Stomach (tissue), 9 donors: ENCODE measurements around the gene TTLL1. TPM values are rescaled to one million over a fixed set of nuclear protein-coding genes. Genes with fewer than 3 reads are reported as not detected.

Source experiments
- DNase-seq, 2 donors: peaks; one replicate each; pipeline versions ENCODE4 v3.0.0 to v3.0.0-alpha.2; 2013 to 2019
- H3K27ac ChIP-seq, 5 donors: fragments of 200-600 bp in 4 of 5; sonication (generic) in 4 of 5; one replicate each; pipeline ENCODE4 v1.5.1; 2013 to 2019; ENCODE audit warnings: mild to moderate bottlenecking in 1 of 5, moderate library complexity in 1 of 5
- H3K27me3 ChIP-seq, 3 donors: fragments of 200-600 bp; sonication (generic); one replicate each; pipeline ENCODE4 v1.5.1; 2017 to 2019; ENCODE audit warnings: mixed run types in 1 of 3
- H3K36me3 ChIP-seq, 4 donors: fragments of 200-600 bp; sonication (generic); 1 replicate in 3 of 4; 2 replicates in 1 of 4; pipeline ENCODE4 v1.5.1; 2016 to 2019
- H3K4me1 ChIP-seq, 4 donors: fragments of 200-600 bp; sonication (generic); one replicate each; pipeline ENCODE4 v1.5.1; 2016 to 2019
- H3K4me3 ChIP-seq, 4 donors: fragments of 200-600 bp; sonication (generic) in 3 of 4; one replicate each; pipeline ENCODE4 v1.5.1; 2016 to 2019; ENCODE audit warnings: mild to moderate bottlenecking in 1 of 4
- H3K9me3 ChIP-seq, 4 donors: fragments of 200-600 bp; sonication (generic); one replicate each; pipeline ENCODE4 v1.5.1; 2016 to 2019
- EP300 ChIP-seq: sonication (generic); formaldehyde crosslinking; IDR thresholded peaks from one replicate; pipeline ENCODE4 v1.6.1; 2017; ENCODE audit warnings: antibody characterized with exemption
- POLR2A ChIP-seq, 4 donors: fragments of 450-650 bp; IDR thresholded peaks; one replicate each; pipeline ENCODE4 v1.6.1; 2016; ENCODE audit warnings: antibody characterized with exemption in 4 of 4, control low read depth in 2 of 4, mild to moderate bottlenecking in 1 of 4, moderate library complexity in 1 of 4
- POLR2AphosphoS5 ChIP-seq, 3 donors: sonication (generic); formaldehyde crosslinking; IDR thresholded peaks; one replicate each; pipeline ENCODE4 v1.6.1; 2016; ENCODE audit warnings: antibody characterized with exemption in 3 of 3
- WGBS, 5 donors: extraction: QIAGEN DNeasy Blood & Tissue Kit in 3 of 5; methylation state at CpG; one replicate each; pipeline versions ENCODE4 v1.1.5 to v1.1.7; 2013 to 2018; 5-methylcytosine and 5-hydroxymethylcytosine counted together
- intact Hi-C: fragments of 100-400 bp; cut with DNase I; formaldehyde crosslinking; loops from one replicate; pipeline ENCODE4 v1.15.1; 2023; ENCODE audit warnings: low total_unique reads
- polyA plus RNA-seq, 3 donors: library from polyadenylated mRNA; stranded (reverse); fragments of 200-250 nt; gene quantifications; one replicate each; pipeline ENCODE4 v1.2.3, GENCODE V29; 2013
- total RNA-seq, 5 donors: library from RNA; depleted of rRNA; stranded (reverse); fragments of >200 nt; gene quantifications; one replicate each; pipeline versions ENCODE4 v1.1.0 to v1.2.3, GENCODE V29; 2014 to 2016
- TF ChIP-seq, protein P1 (sequence below), 7 experiments: fragments of 450-650 bp in 4 of 7; fragments of 200-600 bp in 3 of 7; sonication (generic) in 3 of 7; IDR thresholded peaks; one replicate each; pipeline ENCODE4 v1.5.1; 2016 to 2019; ENCODE audit warnings: antibody characterized with exemption in 7 of 7, control low read depth in 2 of 7, mild to moderate bottlenecking in 1 of 7
- donor health status: healthy with polysubstance abuse.
- donor health status: Bipolar disorder and iron deficiency.
- donor health status: healthy.

The TTLL1 gene
- total and polyA plus RNA-seq, 8 donors: 3.3 to 16.3 (median 4.8) TPM; not detected in 2

- 60 to 81% (median 78%) methylated on average over 7 of the region's 7 CpGs for WGBS, 5 donors
- Histone ChIP-seq H3K9me3 (peaks cover 0 to 10% (median 4%) of the 10 kb centered on the region in 4 donors), H3K4me1 (peaks cover 0 to 20% (median 11%) of the 10 kb centered on the region in 4 donors), H3K27ac (no peak overlapping the region), H3K4me3 (no peak overlapping the region), H3K36me3 (no peaks in the 10 kb centered on the region), H3K27me3 (no peaks in the 10 kb centered on the region)
- no peak for DNase-seq
- intact Hi-C loops: no loop called here
- TF ChIP-seq POLR2AphosphoS5 (IDR thresholded peaks at IDR 0.05): no peak
- TF ChIP-seq EP300: no peak
- TF ChIP-seq, protein P1, sequence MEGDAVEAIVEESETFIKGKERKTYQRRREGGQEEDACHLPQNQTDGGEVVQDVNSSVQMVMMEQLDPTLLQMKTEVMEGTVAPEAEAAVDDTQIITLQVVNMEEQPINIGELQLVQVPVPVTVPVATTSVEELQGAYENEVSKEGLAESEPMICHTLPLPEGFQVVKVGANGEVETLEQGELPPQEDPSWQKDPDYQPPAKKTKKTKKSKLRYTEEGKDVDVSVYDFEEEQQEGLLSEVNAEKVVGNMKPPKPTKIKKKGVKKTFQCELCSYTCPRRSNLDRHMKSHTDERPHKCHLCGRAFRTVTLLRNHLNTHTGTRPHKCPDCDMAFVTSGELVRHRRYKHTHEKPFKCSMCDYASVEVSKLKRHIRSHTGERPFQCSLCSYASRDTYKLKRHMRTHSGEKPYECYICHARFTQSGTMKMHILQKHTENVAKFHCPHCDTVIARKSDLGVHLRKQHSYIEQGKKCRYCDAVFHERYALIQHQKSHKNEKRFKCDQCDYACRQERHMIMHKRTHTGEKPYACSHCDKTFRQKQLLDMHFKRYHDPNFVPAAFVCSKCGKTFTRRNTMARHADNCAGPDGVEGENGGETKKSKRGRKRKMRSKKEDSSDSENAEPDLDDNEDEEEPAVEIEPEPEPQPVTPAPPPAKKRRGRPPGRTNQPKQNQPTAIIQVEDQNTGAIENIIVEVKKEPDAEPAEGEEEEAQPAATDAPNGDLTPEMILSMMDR (IDR thresholded peaks at IDR 0.05): no peak
- no peak for TF ChIP-seq POLR2A (IDR thresholded peaks at IDR 0.05)
Measured at GRCh38 chr22:43101306-43101705, 12.1 kb upstream of the TTLL1 start.

- DNase-seq: no peak
- TF ChIP-seq, protein P1 (IDR thresholded peaks at IDR 0.05): no peak
- no peak for TF ChIP-seq POLR2AphosphoS5 (IDR thresholded peaks at IDR 0.05)
- TF ChIP-seq POLR2A (IDR thresholded peaks at IDR 0.05): no peak
- TF ChIP-seq EP300: no peak
Measured at GRCh38 chr22:43100225-43100624, 11.0 kb upstream of the TTLL1 start.

GRCh38 chr22:43099095-43099494 lies 9.9 kb upstream of the TTLL1 start:
- DNase-seq: no peak
- no peak overlapping the region for H3K27ac ChIP-seq
- WGBS, 5 donors: 53 to 64% (median 57%) methylated on average over 4 of the region's 4 CpGs
- peaks cover 0 to 3% (median 0%) of the 10 kb centered on the region in 3 donors for H3K27me3 ChIP-seq
- H3K4me1 ChIP-seq: peaks cover 0 to 12% (median 7%) of the 10 kb centered on the region in 4 donors
- TF ChIP-seq, protein P1 (IDR thresholded peaks at IDR 0.05): no peak
- no peak for TF ChIP-seq POLR2A (IDR thresholded peaks at IDR 0.05)
- TF ChIP-seq POLR2AphosphoS5 (IDR thresholded peaks at IDR 0.05): no peak
- no peak for TF ChIP-seq EP300
- peaks cover 0 to 11% (median 5%) of the 10 kb centered on the region in 4 donors for H3K9me3 ChIP-seq
- intact Hi-C loops: no loop called here
- no peak overlapping the region for H3K4me3 ChIP-seq
- no peaks in the 10 kb centered on the region for H3K36me3 ChIP-seq

More at GRCh38 chr22:43100225-43100624, 11.0 kb upstream of the TTLL1 start:
- H3K4me1 ChIP-seq: peaks cover 0 to 20% (median 11%) of the 10 kb centered on the region in 4 donors
- H3K9me3 ChIP-seq: peaks cover 0 to 11% (median 5%) of the 10 kb centered on the region in 4 donors
- no peaks in the 10 kb centered on the region for H3K27me3 ChIP-seq
- intact Hi-C loops: no loop called here
- no peak overlapping the region for H3K4me3 ChIP-seq
- H3K27ac ChIP-seq: no peak overlapping the region
- WGBS, 5 donors: 27 to 51% (median 30%) methylated on average over 5 of the region's 5 CpGs
- H3K36me3 ChIP-seq: no peaks in the 10 kb centered on the region

- 37 to 64% (median 60%) methylated on average over 2 to 4 of the region's 4 CpGs for whole genome bisulfite sequencing, 5 donors
- Histone ChIP-seq H3K4me3 (no peak overlapping the region), H3K4me1 (peaks cover 0 to 6% (median 2%) of the 10 kb centered on the region in 4 donors), H3K27me3 (peaks cover 0 to 3% (median 0%) of the 10 kb centered on the region in 3 donors), H3K27ac (no peak overlapping the region), H3K36me3 (no peaks in the 10 kb centered on the region), H3K9me3 (peaks cover 0 to 11% (median 5%) of the 10 kb centered on the region in 4 donors)
- no peak for DNase-seq
- TF ChIP-seq POLR2A (IDR thresholded peaks at IDR 0.05) (no peak), EP300 (no peak), POLR2AphosphoS5 (IDR thresholded peaks at IDR 0.05) (no peak)
- TF ChIP-seq, protein P1 (IDR thresholded peaks at IDR 0.05): no peak
- intact Hi-C loops: no loop called here
Measured at GRCh38 chr22:43098356-43098755, 9.2 kb upstream of the TTLL1 start.
